ENCODE data around the gene CDK7. TPM values are rescaled to one million over a fixed set of nuclear protein-coding genes. Genes with fewer than 3 reads are reported as not detected.
"Not testable (repeated sequence)": the region's sequence is repeated elsewhere in the genome, so short reads cannot be mapped to it uniquely, and the experiment has no call there.

CDK7 gene
- total and polyA plus RNA-seq, 9 of the 15 experiments (the other 6 are each of a cell fraction or from before 2014, with no cell fraction given), result 41.7 to 143 (median 65.3) TPM

- ATAC-seq, result not testable (repeated sequence)
These were observed 21.3 kb downstream of the CDK7 start for GRCh38 chr5:69255940-69256339.

More at GRCh38 chr5:69255940-69256339, 21.3 kb downstream of the CDK7 start:
- in situ Hi-C loops (cut with MboI); H3K4me3 ChIP-seq; H3K9me3 ChIP-seq (replicated peaks; ENCODE audit: control insufficient read depth, insufficient read depth, low read depth, low read length); H3K27ac ChIP-seq (ENCODE audit: extremely low read depth, low read depth, low read length); DNase-seq (ENCODE audit: extremely low read depth in 1 of 4, low spot score in 3 of 4); H3K27me3 ChIP-seq (ENCODE audit: control insufficient read depth in 2 of 2, insufficient read depth in 2 of 2, low read length in 2 of 2); CTCF ChIA-PET (ENCODE audit: low intra/inter-chr PET ratio); H3K4me1 ChIP-seq (replicated peaks in 1 of 2; ENCODE audit: control insufficient read depth in 2 of 2, insufficient read depth in 2 of 2, low read length in 2 of 2); FAIRE-seq; H3K9me1 ChIP-seq (ENCODE audit: control insufficient read depth, insufficient read depth, low read length); H3K4me2 ChIP-seq (ENCODE audit: insufficient read depth, low read length); H3K9ac ChIP-seq (ENCODE audit: insufficient read depth in 1 of 2, low read depth in 2 of 2, low read length in 2 of 2); intact Hi-C loops (cut with micrococcal nuclease); H4K20me1 ChIP-seq (replicated peaks; ENCODE audit: control insufficient read depth, insufficient read depth, low read length); BruUV-seq (replicated peaks); H2AFZ ChIP-seq (ENCODE audit: low read depth, low read length); TF ChIP-seq ATF3 (CRISPR knock-in tag; conservative IDR thresholded peaks at IDR 0.05): not testable (repeated sequence)
- peaks cover 72% of the 10 kb centered on the region for H3K36me3 ChIP-seq (ENCODE audit: control insufficient read depth, insufficient read depth, low read length)
- 65% methylated on average over 4 of the region's 4 CpGs for WGBS (ENCODE audit: insufficient coverage, low coverage, missing lambda C conversion rate)
- H3K79me2 ChIP-seq (ENCODE audit: control insufficient read depth, insufficient read depth, low read length), result peaks cover 14% of the 10 kb centered on the region; the same call in 2 of the 3 replicates
- TF ChIP-seq PHF21A (IDR thresholded peaks at IDR 0.05; ENCODE audit: borderline replicate concordance, low read depth) (peak; percentile 62; the same call in 1 of the 2 replicates), DPF2 (IDR thresholded peaks at IDR 0.05) (0 out of 2 replicates have a peak, but pooled peaks have one; percentile 25), JUND (IDR thresholded peaks at IDR 0.05; ENCODE audit: borderline replicate concordance, low read depth, low read length) (peak; percentile 55; the same call in 1 of the 2 replicates), JUND (tag; IDR thresholded peaks at IDR 0.05; ENCODE audit: borderline replicate concordance, low read depth, low read length) (peak; percentile 20; the same call in 1 of the 3 replicates), FOSL1 (tag; conservative IDR thresholded peaks at IDR 0.05) (peak; percentile 60), ADNP (tag; IDR thresholded peaks at IDR 0.05) (0 out of 2 replicates have a peak, but pooled peaks have one; percentile 38), ATF3 (IDR thresholded peaks at IDR 0.05) (peak; percentile 78), KDM1A (IDR thresholded peaks at IDR 0.05) (peak; percentile 51 to 55; a peak in 3 of 4 replicates)
- POLR2A ChIA-PET, result interaction anchor here (1.6 kb wide), 1 partner anchor 21 kb away, joined by 6 read pairs; the partner anchor contains the start of gene CDK7

All from K562 (cell line).